Vagina (tissue), 2 donors: ENCODE data around the gene ATG2A.

Source experiments
- POLR2A ChIP-seq, 2 donors: fragments of 450-650 bp; IDR thresholded peaks; one replicate each; pipeline ENCODE4 v1.6.1; 2017; ENCODE audit warnings: antibody characterized with exemption in 2 of 2, mild to moderate bottlenecking in 2 of 2, moderate library complexity in 2 of 2
- TF ChIP-seq, protein P1 (sequence below), 3 experiments: fragments of 450-650 bp in 2 of 3; fragments of 200-600 bp in 1 of 3; sonication (generic) in 1 of 3; IDR thresholded peaks; one replicate each; pipeline ENCODE4 v1.5.1; 2017 to 2019; ENCODE audit warnings: antibody characterized with exemption in 3 of 3, mild to moderate bottlenecking in 2 of 3, moderate library complexity in 2 of 3

DNA sequence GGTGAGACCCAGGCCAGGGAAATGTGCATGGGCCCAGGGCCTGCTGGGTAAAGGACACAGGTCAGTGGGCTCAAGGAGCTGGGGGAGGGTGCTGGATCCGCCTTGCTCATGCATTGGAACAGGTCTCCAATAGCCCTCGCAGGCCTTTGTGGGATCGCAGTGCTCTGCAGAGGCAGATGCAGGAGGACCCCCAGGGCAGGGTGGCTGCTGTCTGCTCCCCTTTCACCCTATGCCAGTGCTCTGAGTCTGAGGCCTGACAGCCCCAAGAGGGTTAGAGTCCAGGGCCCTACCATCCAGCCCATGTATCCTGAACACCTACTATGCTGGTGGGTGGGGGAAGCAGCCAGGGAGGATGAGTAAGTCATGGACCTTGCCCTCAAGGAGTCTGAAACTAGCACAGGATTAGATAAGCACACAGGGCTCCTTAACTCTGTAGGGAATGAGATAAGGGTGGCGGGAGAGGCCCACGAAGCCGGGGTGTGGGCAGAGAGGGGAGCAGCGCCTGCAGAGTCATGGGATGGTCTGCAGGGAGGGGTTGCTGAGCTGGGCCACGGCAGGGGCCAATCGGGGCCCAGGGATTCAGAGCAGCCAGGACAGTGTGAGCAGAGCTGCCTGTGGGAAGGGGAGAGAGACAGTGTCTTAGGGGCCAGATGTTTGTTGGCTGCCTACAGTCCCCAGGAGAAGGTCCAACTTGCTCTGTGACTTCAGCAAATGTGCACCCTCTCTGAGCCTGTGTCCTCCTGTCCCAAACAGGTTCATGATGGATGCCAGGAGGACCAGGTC, 28.1 kb downstream of the ATG2A start:
- TF ChIP-seq, protein P1, sequence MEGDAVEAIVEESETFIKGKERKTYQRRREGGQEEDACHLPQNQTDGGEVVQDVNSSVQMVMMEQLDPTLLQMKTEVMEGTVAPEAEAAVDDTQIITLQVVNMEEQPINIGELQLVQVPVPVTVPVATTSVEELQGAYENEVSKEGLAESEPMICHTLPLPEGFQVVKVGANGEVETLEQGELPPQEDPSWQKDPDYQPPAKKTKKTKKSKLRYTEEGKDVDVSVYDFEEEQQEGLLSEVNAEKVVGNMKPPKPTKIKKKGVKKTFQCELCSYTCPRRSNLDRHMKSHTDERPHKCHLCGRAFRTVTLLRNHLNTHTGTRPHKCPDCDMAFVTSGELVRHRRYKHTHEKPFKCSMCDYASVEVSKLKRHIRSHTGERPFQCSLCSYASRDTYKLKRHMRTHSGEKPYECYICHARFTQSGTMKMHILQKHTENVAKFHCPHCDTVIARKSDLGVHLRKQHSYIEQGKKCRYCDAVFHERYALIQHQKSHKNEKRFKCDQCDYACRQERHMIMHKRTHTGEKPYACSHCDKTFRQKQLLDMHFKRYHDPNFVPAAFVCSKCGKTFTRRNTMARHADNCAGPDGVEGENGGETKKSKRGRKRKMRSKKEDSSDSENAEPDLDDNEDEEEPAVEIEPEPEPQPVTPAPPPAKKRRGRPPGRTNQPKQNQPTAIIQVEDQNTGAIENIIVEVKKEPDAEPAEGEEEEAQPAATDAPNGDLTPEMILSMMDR (IDR thresholded peaks at IDR 0.05): no peak
- TF ChIP-seq POLR2A (IDR thresholded peaks at IDR 0.05): no peak
